CD1c-positive myeloid dendritic cell (primary cell): ENCODE results near the gene LAMC3.

Experiments
- DNase-seq: peaks from one replicate; pipeline ENCODE4 v3.0.0-alpha.2; 2016; ENCODE audit errors: extremely low spot score

LAMC3 gene

DNA sequence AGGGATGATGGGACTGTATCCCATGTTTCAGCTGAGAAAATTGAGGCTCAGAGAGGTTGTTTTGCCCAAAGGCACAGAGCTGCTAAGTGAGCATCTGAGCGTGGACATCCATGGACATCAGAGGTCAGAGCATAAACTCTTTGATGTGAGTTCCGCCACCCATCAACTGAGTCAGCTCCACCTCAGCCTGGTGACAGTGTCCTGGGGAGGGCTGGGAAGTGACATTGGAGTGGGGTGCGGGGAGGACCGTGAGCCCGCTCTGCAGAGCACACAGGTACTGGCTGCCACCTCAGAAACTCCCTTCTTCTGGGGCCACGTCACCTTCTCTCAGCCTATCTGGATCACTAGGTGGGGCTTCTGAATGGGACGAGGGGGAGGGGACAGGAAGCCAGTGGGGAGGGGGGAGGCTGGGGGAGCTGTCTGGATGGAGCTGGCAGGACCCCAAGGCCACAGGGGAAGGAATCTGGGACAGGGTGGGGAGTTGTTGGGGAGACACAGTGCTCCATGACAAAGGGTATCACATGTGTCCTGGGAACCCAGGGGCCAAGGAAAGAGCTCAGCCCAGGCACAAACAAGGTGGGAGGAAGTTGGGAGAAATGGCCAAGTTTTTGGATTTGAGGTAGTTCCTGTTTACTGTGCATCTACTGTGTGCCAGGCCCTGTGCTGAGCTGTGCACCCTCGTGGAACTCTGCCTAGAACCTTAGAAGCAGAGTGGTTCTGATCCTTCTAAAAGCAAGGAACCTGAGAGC, 2.5 kb downstream of the LAMC3 start:
- DNase-seq: no peak

DNA sequence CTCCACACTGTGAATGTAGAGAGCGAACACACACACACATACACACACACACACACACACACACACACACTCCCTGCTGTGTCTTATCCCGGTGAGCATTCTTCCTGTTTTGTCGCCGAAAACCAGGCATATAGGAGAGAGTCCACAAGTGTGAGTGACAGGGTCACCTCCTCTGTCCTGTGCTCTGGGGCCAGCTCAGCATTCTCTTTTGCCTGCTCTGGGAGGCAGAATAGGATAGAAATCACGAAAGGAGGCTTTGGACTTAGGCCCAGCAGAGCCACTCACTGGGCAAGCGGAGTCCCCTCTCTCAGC, 3.0 kb downstream of the LAMC3 start:
- DNase-seq: no peak

DNA sequence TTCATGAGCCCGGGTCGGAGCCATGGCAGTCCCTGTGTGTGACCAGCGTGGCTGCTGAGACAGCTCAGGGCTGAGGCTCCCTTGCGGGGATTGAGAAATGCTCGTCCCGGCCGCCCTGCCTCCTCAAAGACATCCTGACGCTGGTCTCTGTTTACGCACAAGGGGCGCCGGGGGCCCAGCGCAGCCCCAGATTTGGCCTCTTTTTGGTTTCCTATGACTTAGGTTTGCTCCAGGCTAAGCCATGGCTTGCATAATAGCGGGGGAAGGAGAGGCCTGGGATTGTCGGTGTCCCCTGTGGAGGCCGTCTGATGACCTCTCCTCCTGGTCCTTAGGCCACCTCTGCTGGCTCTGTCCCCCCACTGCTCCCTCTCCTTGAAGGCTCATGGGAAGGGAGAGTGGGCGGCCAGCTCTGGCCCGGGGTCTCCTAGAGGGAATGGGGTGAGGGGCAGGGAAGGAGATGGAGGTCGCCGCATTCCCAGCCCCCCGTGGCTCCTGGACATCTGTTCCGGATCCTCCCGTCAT, 3.5 kb downstream of the LAMC3 start:
- DNase-seq: no peak

DNA sequence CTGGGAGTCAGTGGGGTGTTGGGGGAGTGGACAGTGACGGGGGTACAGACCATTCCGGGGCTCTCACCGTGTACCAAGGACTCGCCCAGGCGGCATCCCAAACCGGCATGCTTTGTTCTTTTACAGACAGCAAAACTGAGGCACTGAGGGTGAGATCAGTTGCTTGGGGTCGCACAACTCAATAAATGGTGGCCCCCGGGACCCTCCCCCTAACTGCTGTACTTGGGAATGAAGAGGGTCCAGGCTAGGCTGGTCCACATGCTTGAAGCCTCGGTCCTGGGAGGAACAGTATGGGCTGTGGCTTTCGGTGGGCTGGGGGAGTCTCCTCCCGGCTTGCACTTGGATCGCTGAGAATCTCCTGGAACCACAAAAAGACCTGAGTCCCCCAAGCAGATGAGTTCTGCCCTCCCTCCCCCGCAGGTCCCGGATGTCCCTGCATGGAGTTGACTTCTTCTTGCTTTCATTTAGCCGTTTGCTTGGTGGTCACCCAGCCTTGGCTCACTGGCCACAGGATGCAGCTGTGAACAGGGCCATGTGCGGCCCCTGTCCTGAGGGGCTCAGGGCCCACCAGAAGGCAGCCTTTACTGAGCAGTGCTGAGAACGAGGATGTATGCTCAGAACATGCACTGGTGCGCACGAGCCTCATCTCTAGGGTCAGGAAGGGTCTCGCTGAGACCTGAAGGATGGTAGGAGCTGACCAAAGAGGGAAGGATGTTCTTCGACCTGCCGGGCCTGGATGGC, 4.2 kb downstream of the LAMC3 start:
- no peak for DNase-seq

DNA sequence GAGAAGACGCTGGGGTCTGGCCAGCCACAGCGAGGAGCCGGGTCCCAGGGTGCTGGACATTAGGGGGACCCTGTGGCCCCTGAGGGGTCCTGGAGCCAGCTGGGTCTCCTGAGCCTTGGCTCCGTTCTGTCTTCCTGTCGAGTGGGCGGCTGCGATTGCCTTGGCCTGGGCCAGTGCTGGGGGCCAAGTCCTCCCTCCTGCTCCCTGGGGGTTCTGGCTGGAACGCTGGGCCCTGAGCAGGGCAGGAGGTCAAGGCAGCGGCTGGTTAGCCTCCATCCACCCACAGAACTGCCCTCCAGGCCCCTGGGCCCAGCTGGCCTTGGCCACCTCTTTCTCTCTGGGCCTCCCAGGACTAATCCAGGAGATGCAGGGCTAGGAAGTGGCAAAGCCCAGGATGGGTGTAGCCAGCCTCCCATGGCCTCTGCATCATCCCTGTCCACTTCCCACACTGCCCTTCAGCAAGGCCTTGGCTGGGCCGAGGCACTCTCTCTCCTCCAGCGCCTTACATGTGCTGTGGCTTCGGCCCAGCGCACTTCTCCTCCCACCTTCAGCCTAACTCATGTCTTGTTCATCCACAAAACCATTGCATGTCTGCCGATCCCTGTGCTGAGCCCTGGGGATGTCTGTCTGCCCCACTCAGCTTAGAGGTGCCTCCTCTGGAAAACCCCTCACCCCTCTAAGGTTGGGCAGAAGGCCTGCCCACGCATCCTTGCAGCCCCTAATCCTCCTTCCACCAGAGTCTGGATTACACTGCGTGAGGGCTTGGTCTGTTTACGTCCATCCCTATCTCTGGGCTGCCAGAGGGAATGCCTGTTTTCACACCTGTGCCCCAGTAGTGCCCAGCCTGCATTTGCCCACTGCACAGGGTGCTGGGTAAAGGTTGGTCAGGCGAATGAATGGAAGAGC, 5.0 kb downstream of the LAMC3 start:
- DNase-seq: no peak

DNA sequence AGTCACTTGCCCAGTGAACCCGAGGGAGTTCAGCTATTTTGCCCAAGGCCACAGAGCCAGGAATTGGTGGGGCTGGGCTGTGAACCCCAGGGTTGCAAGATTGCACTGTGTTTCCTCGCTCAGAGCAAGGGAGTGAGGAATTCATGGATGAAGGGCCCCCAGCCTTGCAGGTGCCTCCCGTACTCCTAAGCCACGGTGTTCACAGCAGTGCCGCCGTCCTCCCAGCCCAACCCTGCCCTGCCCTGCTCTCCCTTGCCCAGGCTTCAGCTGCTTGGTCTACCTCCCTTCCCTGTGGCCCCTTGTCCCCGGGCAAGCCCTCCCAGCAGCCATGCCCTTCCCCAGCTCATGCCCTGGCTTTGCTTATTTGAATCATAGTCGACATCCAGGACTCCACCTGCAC, 6.1 kb downstream of the LAMC3 start:
- no peak for DNase-seq

DNA sequence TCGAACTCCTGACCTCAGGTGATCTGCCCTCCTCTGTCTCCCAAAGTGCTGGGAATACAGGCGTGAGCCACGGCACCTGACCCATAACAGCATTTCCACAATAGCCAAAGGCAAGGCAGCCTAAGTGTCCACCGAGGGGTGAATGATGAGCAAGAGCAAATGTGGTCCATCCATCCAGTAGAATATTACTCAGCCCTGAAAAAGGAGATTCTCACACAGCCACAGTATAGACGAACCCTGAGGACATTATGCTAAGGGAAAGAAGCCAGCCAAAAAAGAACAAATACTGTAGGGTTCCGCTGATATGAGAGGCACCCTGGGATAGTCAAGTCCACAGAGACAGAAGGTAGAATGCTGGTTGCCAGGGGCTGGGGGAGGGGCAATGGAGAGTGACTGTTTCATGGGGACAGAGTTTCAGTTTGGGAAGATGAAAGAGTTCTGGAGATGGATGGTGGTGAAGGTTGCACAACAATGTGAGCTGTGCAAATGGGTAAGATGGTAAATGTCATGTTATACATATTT, 7.0 kb downstream of the LAMC3 start:
- DNase-seq: no peak

DNA sequence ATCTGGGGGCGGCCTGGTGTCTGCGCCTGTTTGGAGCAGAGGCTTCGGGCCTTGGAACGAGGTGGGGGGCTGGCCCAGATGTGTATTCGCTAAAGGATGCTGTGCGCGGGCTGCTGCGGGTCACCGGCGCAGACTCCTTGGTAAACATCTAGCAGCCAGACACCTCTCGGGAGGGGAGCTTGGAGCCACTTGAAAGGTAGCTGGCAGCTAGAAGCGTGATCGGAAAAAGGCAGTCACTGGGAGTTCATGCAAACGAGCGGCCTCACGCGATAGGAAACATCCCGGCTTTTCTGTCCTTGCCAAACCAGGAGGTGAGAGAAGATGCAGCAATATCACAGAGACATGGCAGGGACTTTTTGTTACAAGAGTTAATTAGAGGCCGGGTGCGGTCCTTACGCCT, 8.1 kb downstream of the LAMC3 start:
- DNase-seq: no peak

DNA sequence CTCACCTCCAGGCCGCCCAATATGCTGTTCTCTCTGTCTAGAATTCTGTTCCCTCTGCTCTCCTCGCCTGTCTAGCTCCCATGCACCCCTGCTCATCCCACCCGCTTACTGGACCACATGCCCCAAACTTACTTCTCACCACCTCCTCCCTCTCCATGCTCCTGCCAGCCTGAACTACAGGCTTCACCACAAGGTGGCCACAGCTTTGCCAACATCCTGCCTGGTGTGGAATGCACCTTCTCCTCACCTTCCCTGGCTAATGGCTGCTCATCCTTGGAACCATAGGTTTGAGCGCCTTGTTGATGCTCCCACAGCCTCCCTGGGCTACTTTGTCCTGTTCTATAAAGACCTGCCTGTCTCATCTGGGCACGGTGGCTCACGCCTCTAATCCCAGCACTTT, 9.6 kb downstream of the LAMC3 start:
- DNase-seq: no peak

DNA sequence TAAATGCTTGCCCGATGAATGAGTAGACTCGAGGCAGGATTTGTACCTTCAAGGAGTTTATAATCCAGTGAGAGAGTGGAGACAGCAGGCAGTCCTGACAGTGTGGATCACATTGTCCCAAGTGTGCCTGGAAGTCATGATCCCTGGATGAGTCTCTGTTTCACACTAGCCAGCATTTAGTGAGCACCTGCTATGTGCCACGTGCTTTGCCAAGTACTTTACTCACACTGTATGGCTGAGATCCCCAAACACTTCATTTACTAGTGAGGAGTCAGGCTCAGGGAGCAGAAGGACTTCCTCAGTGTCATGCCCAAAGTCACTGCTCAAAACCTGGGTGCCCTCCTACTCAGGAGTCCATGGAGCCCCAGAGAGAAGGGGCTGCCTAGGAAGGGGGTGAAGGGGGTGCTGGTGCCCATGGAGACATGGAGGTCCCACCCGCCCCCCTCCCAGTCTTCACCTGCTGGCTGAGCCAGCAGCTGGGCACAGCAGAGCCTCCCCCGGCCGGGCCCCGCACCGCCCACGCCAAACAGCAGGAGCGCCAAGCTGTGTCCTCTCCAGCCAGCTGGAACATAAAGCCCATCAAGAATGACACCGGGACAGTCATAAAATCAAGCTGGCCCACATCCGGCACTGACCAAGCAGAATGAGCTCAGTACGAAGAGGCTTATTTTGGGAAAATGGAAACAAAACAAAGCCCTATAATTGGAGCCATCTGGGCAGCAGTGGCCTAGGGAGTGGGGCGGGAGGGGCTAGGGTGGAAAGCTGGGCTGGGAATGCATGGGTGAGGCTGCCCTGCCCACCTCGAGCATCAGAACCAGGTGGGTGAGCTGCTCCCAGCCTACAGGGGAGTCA, 10.6 kb downstream of the LAMC3 start:
- no peak for DNase-seq

DNA sequence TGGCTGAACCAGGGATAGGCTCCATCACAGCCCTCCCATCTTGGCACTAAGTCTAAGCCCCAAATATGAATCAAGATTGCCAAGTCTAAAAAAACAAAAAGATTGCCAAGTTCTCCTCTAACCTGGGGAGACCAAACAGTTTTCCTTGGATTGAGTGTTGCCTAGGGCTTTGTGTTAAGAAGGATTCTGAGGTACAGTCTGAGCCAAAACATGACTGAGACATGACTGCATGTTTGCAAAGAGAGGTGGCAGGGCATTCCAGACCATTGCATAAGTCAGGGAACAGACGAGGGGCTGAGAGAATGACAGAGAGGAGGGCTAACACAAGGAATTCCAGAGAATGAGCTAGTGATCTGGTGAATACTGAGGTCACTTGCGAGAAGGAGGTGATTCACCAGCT, 11.4 kb downstream of the LAMC3 start:
- DNase-seq: no peak

DNA sequence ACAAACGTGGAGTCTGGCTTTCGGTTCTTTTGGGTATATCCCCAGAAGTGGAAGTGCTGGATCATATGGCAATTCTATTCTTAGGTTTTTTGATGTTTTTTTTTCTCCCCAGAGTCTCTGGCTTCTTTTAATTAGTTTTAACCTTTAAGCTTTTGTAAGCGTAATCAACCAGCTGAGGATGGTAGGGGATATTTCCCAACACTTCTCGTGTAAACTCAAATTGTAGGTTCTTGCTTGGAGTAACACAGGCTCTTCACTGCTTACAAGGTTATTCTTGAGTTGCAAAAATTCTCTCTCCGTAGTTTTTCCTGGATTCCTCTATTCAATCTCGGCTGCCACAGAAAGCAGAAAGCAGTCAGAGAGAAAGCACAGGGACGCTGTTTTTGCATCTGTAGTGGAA, 11.9 kb downstream of the LAMC3 start:
- no peak for DNase-seq

DNA sequence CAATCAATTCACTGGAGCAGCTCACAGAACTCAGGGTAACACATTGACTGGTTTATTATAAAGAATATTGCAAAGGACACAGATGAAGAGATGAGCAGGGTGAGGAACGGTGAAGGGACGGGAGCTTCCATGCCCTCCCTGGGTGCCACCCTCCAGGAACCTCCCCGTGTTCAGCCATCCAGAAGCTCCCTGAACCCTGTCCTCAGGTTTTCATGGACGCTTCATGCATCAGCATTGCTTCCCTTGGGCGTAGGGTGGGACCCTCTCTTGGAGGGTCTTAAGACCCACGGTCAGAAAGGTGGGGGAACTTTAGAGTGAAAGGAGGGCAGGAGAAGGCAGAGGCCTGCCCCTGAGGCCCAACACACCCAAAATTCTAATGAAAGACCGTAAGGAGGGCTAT, 12.8 kb downstream of the LAMC3 start:
- DNase-seq: no peak

DNA sequence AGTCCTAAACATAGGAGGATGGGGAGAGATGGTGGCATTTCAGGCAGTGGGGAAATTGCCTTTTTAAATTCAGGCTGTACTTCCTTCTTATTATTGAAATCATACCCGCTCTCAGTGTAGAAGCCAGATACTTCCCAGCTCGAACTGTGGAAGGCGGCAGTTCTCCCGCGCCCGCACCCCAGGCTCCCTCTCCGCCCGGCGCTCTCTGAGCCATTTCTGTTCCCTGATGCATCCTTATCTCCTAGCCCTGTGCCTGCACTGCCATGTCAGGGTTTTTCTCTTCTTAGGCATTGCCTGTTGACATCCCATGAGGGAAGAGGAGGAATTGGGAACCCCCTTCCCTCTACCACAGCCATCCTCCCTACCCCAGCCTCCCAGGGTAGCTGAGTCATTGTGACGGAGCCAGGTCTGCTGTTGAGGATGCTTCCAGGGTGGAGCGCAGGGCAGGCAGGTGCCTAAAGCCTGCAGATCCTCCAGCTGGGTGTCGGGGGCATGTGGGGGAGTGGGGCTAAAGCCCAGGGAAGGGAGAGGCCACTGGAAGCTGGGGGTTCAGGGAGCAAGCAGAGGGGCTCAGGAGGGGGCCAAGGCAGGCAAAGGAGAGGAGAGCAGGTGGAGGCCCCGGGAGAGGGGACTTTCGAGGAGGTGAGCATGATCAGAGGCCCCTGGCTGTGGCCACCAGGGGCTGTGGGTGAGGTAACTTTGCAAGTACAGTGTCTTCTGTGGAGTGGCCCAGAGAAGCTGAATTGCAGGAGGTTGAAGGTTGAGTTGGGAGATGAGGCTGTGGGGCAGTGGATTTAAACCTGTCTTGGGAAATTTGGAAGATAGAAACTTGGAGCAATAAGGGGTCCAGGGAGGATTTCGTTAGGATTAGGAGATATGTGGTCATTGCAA, 16.2 kb downstream of the LAMC3 start:
- DNase-seq: no peak

DNA sequence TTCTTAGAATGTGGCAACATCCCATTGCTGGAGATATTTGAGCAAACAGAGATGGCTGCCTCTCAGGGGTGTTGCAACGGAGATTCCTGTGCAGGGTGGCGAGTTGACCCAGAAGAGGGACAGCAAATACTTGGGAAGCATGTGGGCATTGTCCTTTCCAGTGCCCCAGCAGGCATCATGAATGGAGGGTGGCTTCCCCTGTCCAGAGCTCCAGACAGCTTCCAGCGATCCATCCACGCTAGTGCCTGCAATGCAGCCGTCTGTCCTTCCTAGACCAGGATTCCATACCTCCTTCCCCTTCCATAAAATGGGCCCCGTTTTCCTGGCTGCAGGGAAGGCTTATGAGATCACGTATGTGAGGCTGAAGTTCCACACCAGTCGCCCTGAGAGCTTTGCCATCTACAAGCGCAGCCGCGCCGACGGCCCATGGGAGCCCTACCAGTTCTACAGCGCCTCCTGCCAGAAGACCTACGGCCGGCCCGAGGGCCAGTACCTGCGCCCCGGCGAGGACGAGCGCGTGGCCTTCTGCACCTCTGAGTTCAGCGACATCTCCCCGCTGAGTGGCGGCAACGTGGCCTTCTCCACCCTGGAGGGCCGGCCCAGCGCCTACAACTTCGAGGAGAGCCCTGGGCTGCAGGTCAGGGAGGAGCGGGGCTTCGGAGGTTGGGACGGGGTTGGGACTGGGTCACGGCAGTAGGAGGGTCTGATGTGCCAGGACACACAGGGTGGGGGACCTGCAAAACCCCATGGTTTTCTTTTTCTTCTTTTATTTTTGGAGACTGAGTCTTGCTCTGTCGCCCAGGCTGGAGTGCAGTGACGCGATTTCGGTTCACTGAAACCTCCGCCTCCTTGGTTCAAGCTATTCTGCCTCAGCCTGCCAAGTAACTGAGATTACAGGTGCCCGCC, 17.2 kb downstream of the LAMC3 start:
- no peak for DNase-seq

DNA sequence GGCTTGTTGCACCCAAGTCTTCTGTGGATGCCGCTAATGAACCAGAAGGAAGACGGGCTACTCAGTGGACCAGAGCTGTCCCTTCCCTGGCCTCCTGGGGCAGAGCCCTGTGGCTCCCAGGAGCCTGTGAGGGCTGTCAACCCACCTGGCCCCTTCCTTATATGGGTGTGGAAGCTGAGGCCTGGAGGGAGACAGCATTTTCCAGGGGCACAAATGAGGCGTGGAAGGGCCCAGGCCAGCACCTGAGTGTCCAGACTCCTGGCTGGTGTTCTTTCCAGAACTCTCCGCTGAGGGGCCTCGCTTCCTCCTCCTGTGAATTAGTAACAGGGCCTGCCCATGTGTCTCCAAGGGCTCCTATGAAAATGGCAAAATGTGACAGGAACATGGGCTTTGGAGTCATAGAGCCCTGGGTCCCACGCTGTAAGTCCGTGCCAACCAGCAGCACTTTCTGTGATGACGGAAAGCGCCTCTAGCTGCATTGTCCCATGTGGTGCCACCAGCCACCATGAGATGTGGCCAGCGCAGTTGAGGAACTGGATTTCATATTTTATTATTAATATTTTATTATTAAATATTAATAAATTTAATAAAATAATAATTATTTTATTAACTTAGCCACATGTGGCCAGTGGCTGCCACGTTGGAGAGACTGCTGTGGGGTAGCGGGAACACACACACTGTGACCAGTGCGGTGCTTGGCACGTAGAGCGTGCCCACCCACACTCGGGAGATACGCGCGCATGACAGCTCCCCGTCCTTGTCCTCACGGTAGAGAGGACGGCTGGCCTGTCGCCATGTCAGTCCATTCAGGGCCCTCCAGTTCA, 18.3 kb downstream of the LAMC3 start:
- DNase-seq: no peak

DNA sequence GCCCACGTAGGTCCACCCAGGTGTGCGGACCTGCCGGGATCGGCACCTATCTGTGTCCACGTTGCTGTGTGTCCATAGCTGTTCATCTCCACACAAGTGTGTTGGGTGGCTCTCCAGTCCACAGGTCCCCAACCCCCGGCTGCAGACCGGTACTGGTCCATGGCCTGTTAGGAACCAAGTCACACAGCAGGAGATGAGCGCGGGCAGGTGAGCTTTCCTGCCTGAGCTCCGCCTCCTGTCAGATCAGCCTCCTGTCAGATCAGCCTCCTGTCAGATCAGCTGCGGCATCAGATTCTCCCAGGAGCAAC, 18.9 kb downstream of the LAMC3 start:
- no peak for DNase-seq

DNA sequence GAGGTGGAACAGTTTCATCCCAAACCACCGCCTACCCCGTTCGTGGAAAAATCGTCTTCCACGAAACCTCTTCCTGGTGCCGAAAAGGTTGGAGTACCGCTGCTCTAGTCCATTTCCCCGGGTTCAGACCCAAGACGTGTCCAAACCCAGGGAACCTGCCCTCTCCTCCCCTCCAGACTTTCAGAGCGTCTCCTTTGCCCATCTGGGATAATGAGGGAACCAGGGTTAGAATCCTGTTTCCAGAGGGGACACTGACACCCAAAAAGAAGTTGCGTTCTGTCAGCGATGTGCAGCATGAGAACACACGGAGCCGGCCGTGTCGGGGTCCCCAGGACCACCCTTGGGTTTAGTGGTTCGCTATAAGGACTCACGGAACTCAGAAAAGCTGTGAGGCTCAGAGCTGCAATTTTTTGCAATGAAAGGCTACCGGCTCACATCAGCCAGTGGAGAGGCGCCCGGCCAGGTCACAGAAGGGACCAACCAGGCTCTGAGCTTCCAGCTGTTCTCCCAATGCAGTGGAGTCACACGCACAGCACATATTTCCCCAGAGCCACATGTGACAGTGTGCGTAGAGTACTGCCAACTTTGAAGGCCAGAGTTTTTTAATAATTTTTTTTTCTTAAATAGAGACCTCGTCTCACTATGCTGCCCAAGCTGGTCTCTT, 19.4 kb downstream of the LAMC3 start:
- DNase-seq: no peak
